ENCODE results near the gene MIAT.

GRCh38 chr22:26620197-26620596 lies 37.2 kb upstream of the MIAT start:
- no peak for TF ChIP-seq FOXP2 (optimal IDR thresholded peaks at IDR 0.05; ENCODE audit: control extremely low read depth, extremely low read length, insufficient read depth)
- TF ChIP-seq EZH2 (IDR thresholded peaks at IDR 0.05), result no peak
- TF ChIP-seq POLR2AphosphoS5 (IDR thresholded peaks at IDR 0.05; ENCODE audit: borderline replicate concordance, low read depth, low read length), result no peak
